HEK293T (cell line): Measurements from ENCODE around the gene BLACAT1.

Source experiments
- CTCF ChIA-PET: fragments of 350-600 bp; formaldehyde crosslinking; extraction: SDS; loops from one replicate; lab custom pipeline; 2021; ENCODE audit warnings: antibody characterized with exemption, inconsistent platforms; lab: Yijun Ruan, JAX
- POLR2A ChIA-PET: fragments of 350-600 bp; formaldehyde crosslinking; extraction: SDS; loops from one replicate; lab custom pipeline; 2020; ENCODE audit warnings: antibody characterized with exemption, inconsistent platforms; lab: Yijun Ruan, JAX
- DNase-seq: peaks from one replicate; pipeline ENCODE4 v3.0.0; 2012; ENCODE audit warnings: mixed read lengths; ENCODE audit errors: extremely low spot score
- ARNT ChIP-seq: fragments of 450-650 bp; IDR thresholded peaks from 2 replicates; pipeline ENCODE4 v1.6.1; 2017; ENCODE audit warnings: mild to moderate bottlenecking
- BHLHE40 ChIP-seq: fragments of 450-650 bp; IDR thresholded peaks from 2 replicates; pipeline ENCODE4 v1.6.1; 2016; ENCODE audit warnings: mild to moderate bottlenecking, moderate library complexity, borderline replicate concordance
- CTBP1 ChIP-seq: fragments of 450-650 bp; IDR thresholded peaks from 2 replicates; pipeline ENCODE4 v1.6.1; 2016; ENCODE audit warnings: borderline replicate concordance
- ELF4 ChIP-seq: fragments of 450-650 bp; IDR thresholded peaks from 2 replicates; pipeline ENCODE4 v1.6.1; 2017; ENCODE audit warnings: antibody characterized with exemption
- FOXA1 ChIP-seq: fragments of 450-650 bp; IDR thresholded peaks from 2 replicates; pipeline ENCODE4 v1.6.1; 2016; ENCODE audit warnings: mild to moderate bottlenecking
- FOXK2 ChIP-seq: fragments of 450-650 bp; IDR thresholded peaks from 2 replicates; pipeline ENCODE4 v1.6.1; 2016; ENCODE audit warnings: mild to moderate bottlenecking
- FOXM1 ChIP-seq: fragments of 450-650 bp; IDR thresholded peaks from 2 replicates; pipeline ENCODE4 v1.6.1; 2017; ENCODE audit warnings: mild to moderate bottlenecking, borderline replicate concordance
- HDGF ChIP-seq: fragments of 450-650 bp; IDR thresholded peaks from 2 replicates; pipeline ENCODE4 v1.6.1; 2017; ENCODE audit warnings: antibody characterized with exemption, borderline replicate concordance
- L3MBTL2 ChIP-seq: fragments of 450-650 bp; conservative IDR thresholded peaks from 2 replicates; pipeline ENCODE4 v1.6.1; 2016; ENCODE audit warnings: mild to moderate bottlenecking
- LEF1 ChIP-seq: fragments of 450-650 bp; IDR thresholded peaks from 2 replicates; pipeline ENCODE4 v1.6.1; 2017; ENCODE audit warnings: mild to moderate bottlenecking, borderline replicate concordance
- NFRKB ChIP-seq: fragments of 450-650 bp; IDR thresholded peaks from 2 replicates; pipeline ENCODE4 v1.6.1; 2016; ENCODE audit warnings: mild to moderate bottlenecking, moderate library complexity
- SP1 ChIP-seq: fragments of 450-650 bp; IDR thresholded peaks from 2 replicates; pipeline ENCODE4 v1.6.1; 2017
- SUZ12 ChIP-seq: fragments of 450-650 bp; IDR thresholded peaks from 2 replicates; pipeline ENCODE4 v1.6.1; 2016; ENCODE audit warnings: mild to moderate bottlenecking
- TARDBP ChIP-seq: fragments of 450-650 bp; IDR thresholded peaks from 2 replicates; pipeline ENCODE4 v1.6.1; 2016
- ZNF384 ChIP-seq: fragments of 450-650 bp; IDR thresholded peaks from 2 replicates; pipeline ENCODE4 v1.6.1; 2016
- TF ChIP-seq, protein P1 (sequence below): fragments of 450-650 bp; IDR thresholded peaks from 2 replicates; pipeline ENCODE4 v1.6.1; 2016

The BLACAT1 gene

DNA sequence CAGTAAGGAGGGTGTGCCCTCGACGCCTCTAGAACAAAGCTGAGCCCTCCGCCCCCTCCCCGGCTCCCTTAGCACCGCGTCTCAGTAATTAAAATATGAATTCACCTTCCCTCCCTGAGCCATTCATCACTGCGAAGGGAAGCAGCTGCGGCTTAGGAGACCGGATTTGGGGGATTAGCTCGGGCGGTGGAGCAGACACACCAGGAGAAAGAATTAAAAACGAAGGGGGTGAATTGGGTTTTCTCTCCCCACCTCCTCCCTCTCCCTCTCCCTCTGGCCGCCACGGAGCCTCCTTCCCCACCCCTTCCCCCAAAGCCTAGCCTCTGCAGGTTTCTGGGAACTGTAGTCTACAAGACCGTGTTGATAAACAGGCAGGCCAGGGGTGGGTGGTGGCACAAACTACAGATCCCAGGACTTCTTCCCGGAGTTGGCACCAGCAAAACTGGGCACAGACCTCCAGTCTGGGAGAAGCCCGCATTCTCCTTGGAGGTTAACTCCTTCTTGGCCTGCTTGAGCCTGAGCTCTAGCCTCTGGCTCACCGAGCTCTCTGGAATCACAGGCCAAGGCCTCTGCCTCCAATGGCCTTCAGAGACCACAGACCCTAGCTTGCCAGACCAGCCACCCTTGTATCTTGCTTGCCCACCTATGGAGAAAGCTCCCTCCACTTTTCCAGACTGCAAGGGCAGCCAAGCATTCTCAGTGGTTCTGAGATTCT is 10.8 kb downstream of the BLACAT1 start:
- no peak for DNase-seq
- ChIA-PET POLR2A (no interaction called here), CTCF (interaction anchor here (0.5 kb wide), 1 partner anchor 119 kb away, joined by 3 read pairs; no protein-coding TSS in a partner anchor)
- TF ChIP-seq SP1, result no peak
- TF ChIP-seq, protein P1, sequence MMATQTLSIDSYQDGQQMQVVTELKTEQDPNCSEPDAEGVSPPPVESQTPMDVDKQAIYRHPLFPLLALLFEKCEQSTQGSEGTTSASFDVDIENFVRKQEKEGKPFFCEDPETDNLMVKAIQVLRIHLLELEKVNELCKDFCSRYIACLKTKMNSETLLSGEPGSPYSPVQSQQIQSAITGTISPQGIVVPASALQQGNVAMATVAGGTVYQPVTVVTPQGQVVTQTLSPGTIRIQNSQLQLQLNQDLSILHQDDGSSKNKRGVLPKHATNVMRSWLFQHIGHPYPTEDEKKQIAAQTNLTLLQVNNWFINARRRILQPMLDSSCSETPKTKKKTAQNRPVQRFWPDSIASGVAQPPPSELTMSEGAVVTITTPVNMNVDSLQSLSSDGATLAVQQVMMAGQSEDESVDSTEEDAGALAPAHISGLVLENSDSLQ, result no peak
- TF ChIP-seq ARNT, result no peak
- no peak for TF ChIP-seq L3MBTL2
- TF ChIP-seq FOXM1, result no peak
- no peak for TF ChIP-seq ZNF384
- TF ChIP-seq BHLHE40, result no peak
- no peak for TF ChIP-seq CTBP1
- TF ChIP-seq FOXA1, result no peak
- TF ChIP-seq HDGF, result no peak
- no peak for TF ChIP-seq NFRKB
- no peak for TF ChIP-seq FOXK2
- no peak for TF ChIP-seq ELF4
- TF ChIP-seq SUZ12, result no peak
- TF ChIP-seq TARDBP, result no peak
- TF ChIP-seq LEF1, result no peak

DNA sequence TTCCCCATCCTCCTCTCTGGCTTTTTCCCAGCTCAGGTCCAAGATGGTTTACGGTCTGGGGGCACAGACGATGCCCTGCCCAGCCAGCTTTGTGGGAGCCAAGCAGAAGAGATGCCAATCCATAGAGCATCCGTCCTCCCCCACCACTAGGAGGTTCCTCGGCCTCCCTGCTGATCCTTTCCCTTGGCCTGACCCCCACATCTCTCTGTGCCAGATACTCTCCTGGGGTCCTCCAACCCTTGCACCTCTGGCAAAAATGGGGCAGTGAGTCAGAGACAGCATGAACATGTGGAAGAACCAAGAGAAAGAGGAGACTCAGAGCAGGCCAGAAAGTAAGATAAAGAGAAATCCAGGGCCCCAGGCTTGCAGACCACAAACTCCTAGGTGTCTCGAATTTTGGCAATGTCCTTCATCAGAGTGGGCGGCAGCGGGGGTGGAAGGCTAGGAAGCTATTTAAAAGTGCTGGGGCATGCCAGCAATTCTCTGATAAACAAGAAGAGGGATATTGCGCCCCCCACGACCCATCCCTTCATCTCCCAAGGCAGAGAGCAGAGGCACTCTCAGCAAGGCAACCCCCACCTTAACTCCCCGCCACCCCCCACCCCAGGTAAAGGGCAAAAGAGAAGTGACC is 11.4 kb downstream of the BLACAT1 start:
- no peak for DNase-seq
- ChIA-PET POLR2A (no interaction called here), CTCF (no interaction called here)
- no peak for TF ChIP-seq L3MBTL2

DNA sequence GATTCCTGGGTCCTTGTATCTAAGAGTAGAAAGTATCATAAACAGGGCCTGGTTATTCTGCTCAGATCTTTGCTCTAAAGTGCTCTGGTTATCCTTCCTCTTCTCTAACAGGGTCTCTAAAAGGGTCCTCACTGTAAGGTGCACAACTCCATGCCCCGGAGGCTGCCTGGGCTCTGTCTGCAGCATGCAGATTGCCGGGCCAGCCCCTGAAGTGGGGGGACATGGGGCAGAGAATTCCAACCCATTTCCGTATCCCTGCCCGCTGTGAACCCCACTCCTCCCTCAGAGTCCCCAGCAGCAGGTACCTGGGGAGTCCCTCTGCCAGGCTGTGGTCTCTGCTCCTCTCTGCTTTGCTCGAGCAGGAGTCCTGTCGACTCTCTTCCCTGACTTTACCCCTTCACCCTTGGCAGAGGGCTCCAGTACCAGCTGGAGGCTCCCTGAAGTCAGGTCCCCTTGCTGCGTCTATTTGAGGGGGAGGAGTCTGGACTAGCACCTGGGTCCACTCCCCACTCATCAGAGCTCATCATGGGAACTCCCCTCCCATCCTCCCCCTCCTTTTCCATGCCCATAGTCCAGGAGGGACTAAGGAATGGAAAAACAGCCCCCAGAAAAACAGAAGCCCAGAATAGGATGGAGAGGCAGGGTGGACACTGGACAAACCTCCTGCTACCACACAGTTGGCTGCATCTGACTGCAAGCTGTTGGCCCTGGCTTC is 12.1 kb downstream of the BLACAT1 start:
- TF ChIP-seq ZNF384 (no peak), LEF1 (no peak), NFRKB (no peak), ARNT (no peak)
- ChIA-PET CTCF (no interaction called here), POLR2A (no interaction called here)
- DNase-seq, result no peak

DNA sequence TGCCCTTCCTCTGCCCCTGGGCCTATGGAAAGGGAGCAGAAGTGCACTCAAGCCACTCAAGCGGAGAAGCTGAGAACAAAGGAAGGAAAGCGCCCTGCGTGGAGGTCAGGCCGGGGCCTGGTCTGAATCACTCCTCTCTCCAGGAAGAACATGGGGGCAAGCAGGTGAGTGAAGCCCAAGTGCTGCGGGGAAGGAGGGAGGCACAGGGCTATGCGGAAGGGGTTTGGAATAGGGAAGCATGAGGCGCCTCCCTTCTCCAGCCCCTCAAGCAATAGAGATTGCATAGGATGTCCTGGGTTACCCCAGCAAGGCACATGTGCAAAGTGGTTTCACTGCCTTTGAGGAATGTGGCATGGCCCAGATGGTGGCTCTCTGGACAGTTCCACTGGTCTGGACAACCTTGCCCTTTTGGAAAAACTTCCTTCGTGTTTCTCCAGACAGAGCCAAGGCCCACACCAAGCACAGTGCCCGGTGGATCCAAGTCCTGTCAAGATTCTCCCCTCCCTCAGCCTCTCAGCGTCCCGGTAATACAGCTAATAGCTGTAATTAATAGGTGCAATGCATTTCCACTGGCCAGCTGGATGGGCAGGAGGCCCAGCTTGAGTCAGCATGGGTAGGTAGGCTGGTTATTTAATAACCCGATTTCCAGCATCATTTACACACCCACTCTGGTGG is 13.7 kb downstream of the BLACAT1 start:
- no peak for DNase-seq
- CTCF ChIA-PET, result interaction anchor here (2.0 to 2.1 kb wide), 2 partner anchors 7 to 43 kb away, joined by 5 to 11 read pairs; no protein-coding TSS in a partner anchor
- TF ChIP-seq NFRKB (no peak), FOXK2 (no peak), CTBP1 (no peak), TARDBP (no peak), HDGF (no peak), ELF4 (no peak), ZNF384 (no peak), SUZ12 (no peak)
- TF ChIP-seq, protein P1, result no peak
- POLR2A ChIA-PET, result interaction anchor here (1.4 kb wide), 1 partner anchor 14 kb away, joined by 4 read pairs; the partner anchor contains the start of gene BLACAT1

DNA sequence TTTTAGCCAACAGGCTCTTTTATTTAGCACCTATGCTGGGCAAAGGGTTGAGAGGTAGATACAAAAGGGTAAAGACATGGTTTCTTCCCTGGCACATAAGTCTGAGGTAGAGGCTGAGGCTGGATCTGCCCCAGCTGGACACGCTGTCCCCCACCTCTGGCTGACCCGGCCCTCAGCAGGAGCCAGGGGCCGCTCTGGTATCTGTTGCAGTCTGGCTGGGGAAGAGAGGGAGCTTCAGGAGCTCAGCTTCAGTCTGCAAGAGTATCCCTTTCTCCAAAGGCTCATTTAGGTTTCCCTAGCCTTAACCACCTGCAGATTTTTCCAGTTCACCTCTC is 14.2 kb downstream of the BLACAT1 start:
- no peak for DNase-seq
- ChIA-PET POLR2A (interaction anchor here (1.0 to 1.4 kb wide), 3 partner anchors 9 to 1063 kb away, joined by 3 to 4 read pairs (median 4); partner anchors contain the start of gene BLACAT1), CTCF (interaction anchor here (0.8 to 2.1 kb wide), 4 partner anchors 8 to 300 kb away, joined by 4 to 11 read pairs (median 7); no protein-coding TSS in a partner anchor)
- no peak for TF ChIP-seq ARNT
- no peak for TF ChIP-seq SUZ12
- no peak for TF ChIP-seq CTBP1
- no peak for TF ChIP-seq ELF4
- no peak for TF ChIP-seq FOXK2
- no peak for TF ChIP-seq HDGF
- TF ChIP-seq FOXA1, result no peak
- TF ChIP-seq, protein P1, result no peak

DNA sequence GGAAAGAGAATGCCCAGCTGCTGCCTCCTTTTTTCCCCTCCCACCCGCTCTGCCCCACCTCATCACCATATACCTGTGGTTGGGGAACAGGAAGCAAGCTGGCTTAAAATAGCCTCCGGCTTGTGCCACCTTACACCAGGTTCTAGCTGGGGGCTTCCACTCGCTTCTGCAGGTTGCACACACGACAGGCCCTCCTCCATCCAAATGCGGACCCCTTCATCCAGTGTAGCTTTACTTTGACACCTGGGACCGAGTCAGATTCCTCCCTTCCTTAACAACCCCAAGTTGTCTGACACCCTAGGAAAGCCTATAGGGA is 14.6 kb downstream of the BLACAT1 start:
- CTCF ChIA-PET, result interaction anchor here (0.8 to 2.1 kb wide), 5 partner anchors 8 to 300 kb away, joined by 4 to 11 read pairs (median 7); no protein-coding TSS in a partner anchor

More for the DNA sequence above, 14.6 kb downstream of the BLACAT1 start:
- no peak for DNase-seq
- no peak for TF ChIP-seq ARNT
- no peak for TF ChIP-seq HDGF
- no peak for TF ChIP-seq ZNF384
- no peak for TF ChIP-seq SUZ12
- no peak for TF ChIP-seq BHLHE40
- no peak for TF ChIP-seq CTBP1
- TF ChIP-seq FOXM1, result no peak
- TF ChIP-seq ELF4, result no peak
- TF ChIP-seq SP1, result no peak
- TF ChIP-seq, protein P1, result no peak
- no peak for TF ChIP-seq TARDBP
- TF ChIP-seq FOXK2, result no peak
- no peak for TF ChIP-seq LEF1
- no peak for TF ChIP-seq FOXA1
- TF ChIP-seq NFRKB, result no peak
- TF ChIP-seq L3MBTL2, result no peak
- POLR2A ChIA-PET, result interaction anchor here (1.0 to 1.4 kb wide), 3 partner anchors 9 to 1062 kb away, joined by 3 to 4 read pairs (median 4); partner anchors contain the start of gene BLACAT1
